GM23248 (cell line): ENCODE data around the gene CTBP2. TPM values are rescaled to one million over a fixed set of nuclear protein-coding genes. Genes with fewer than 3 reads are reported as not detected.
"Not testable (repeated sequence)": the region's sequence is repeated elsewhere in the genome, so short reads cannot be mapped to it uniquely, and the experiment has no call there.

Experiments
- DNase-seq: peaks from one replicate; pipeline ENCODE4 v3.0.0-alpha.2; 2015
- H2AFZ ChIP-seq: fragments of 200-600 bp; sonication (generic); 2 replicates; pipeline ENCODE4 v1.6.1; 2016; ENCODE audit warnings: antibody characterized with exemption
- H3F3A ChIP-seq: fragments of 200-600 bp; sonication (generic); 2 replicates; pipeline ENCODE4 v1.6.1; 2016; ENCODE audit warnings: mild to moderate bottlenecking, antibody characterized with exemption, mixed run types; ENCODE audit not compliant: insufficient read depth
- H3K27ac ChIP-seq: fragments of 200-600 bp; sonication (generic); 2 replicates; pipeline ENCODE4 v1.5.1; 2016; ENCODE audit warnings: mild to moderate bottlenecking
- H3K27me3 ChIP-seq: fragments of 200-600 bp; sonication (generic); replicated peaks from 2 replicates; pipeline ENCODE4 v1.6.1; 2016; ENCODE audit warnings: mild to moderate bottlenecking; ENCODE audit not compliant: insufficient read depth
- H3K36me3 ChIP-seq: fragments of 200-600 bp; sonication (generic); 2 replicates; pipeline ENCODE4 v1.6.1; 2016; ENCODE audit warnings: low read depth, mild to moderate bottlenecking
- H3K4me1 ChIP-seq: fragments of 200-600 bp; sonication (generic); 2 replicates; pipeline ENCODE4 v1.6.1; 2016; ENCODE audit warnings: mild to moderate bottlenecking; ENCODE audit not compliant: insufficient read depth
- H3K4me2 ChIP-seq: fragments of 200-600 bp; sonication (generic); one replicate; pipeline ENCODE4 v1.6.1; 2016; ENCODE audit warnings: mild to moderate bottlenecking; ENCODE audit not compliant: unreplicated experiment
- H3K4me3 ChIP-seq: fragments of 200-600 bp; sonication (generic); 2 replicates; pipeline ENCODE4 v1.5.1; 2016; ENCODE audit warnings: mild to moderate bottlenecking
- H3K79me2 ChIP-seq: fragments of 200-600 bp; sonication (generic); 2 replicates; pipeline ENCODE4 v1.6.1; 2016; ENCODE audit warnings: mild to moderate bottlenecking; ENCODE audit not compliant: insufficient read depth
- H3K9ac ChIP-seq: fragments of 200-600 bp; sonication (generic); 2 replicates; pipeline ENCODE4 v1.6.1; 2016; ENCODE audit warnings: mild to moderate bottlenecking
- H3K9me2 ChIP-seq: fragments of 200-600 bp; sonication (generic); 2 replicates; pipeline ENCODE4 v1.6.1; 2016; ENCODE audit warnings: mixed run types, mild to moderate bottlenecking, moderate library complexity; ENCODE audit not compliant: insufficient read depth
- H3K9me3 ChIP-seq: fragments of 200-600 bp; sonication (generic); one replicate; pipeline ENCODE4 v1.6.1; 2017; ENCODE audit warnings: low read depth
- H4K20me1 ChIP-seq: fragments of 200-600 bp; sonication (generic); 2 replicates; pipeline ENCODE4 v1.6.0; 2016; ENCODE audit not compliant: insufficient read depth
- EZH2 ChIP-seq: fragments of 200-600 bp; sonication (generic); IDR thresholded peaks from 2 replicates; pipeline ENCODE4 v1.6.1; 2018; ENCODE audit warnings: antibody characterized with exemption, mild to moderate bottlenecking; ENCODE audit not compliant: insufficient read depth, poor library complexity, severe bottlenecking
- EZH2phosphoT487 ChIP-seq: fragments of 200-600 bp; sonication (generic); IDR thresholded peaks from 2 replicates; pipeline ENCODE4 v1.6.1; 2018; ENCODE audit warnings: antibody characterized with exemption, moderate library complexity, mild to moderate bottlenecking, low read depth; ENCODE audit not compliant: insufficient read depth
- WGBS, 2 experiments: methylation state at CpG; one replicate each; pipeline ENCODE4 v1.1.6; 2015 to 2017; ENCODE audit warnings: low lambda C conversion rate in 2 of 2, low coverage in 1 of 2; ENCODE audit errors: missing lambda C conversion rate in 2 of 2; 5-methylcytosine and 5-hydroxymethylcytosine counted together
- in situ Hi-C: fragments of 300-500 bp; cut with MboI; formaldehyde crosslinking; loops from 2 replicates; pipeline ENCODE4 v1.15.0; 2020
- polyA plus RNA-seq: library from polyadenylated mRNA; unstranded; fragments of >200 nt; fragmentation: Nextera tagmentation; extraction: Ambion mirVana; gene quantifications from 2 replicates; pipeline ENCODE4 v1.2.1, GENCODE V29; 2016
- total RNA-seq: library from RNA; depleted of rRNA; stranded (reverse); fragments of >200 nt; shearing (Covaris generic); gene quantifications from 2 replicates; pipeline ENCODE4 v1.2.3, GENCODE V29; 2014

The CTBP2 gene
- total and polyA plus RNA-seq, 2 experiments from 2014 or later = 52.0 to 65.5 TPM

DNA sequence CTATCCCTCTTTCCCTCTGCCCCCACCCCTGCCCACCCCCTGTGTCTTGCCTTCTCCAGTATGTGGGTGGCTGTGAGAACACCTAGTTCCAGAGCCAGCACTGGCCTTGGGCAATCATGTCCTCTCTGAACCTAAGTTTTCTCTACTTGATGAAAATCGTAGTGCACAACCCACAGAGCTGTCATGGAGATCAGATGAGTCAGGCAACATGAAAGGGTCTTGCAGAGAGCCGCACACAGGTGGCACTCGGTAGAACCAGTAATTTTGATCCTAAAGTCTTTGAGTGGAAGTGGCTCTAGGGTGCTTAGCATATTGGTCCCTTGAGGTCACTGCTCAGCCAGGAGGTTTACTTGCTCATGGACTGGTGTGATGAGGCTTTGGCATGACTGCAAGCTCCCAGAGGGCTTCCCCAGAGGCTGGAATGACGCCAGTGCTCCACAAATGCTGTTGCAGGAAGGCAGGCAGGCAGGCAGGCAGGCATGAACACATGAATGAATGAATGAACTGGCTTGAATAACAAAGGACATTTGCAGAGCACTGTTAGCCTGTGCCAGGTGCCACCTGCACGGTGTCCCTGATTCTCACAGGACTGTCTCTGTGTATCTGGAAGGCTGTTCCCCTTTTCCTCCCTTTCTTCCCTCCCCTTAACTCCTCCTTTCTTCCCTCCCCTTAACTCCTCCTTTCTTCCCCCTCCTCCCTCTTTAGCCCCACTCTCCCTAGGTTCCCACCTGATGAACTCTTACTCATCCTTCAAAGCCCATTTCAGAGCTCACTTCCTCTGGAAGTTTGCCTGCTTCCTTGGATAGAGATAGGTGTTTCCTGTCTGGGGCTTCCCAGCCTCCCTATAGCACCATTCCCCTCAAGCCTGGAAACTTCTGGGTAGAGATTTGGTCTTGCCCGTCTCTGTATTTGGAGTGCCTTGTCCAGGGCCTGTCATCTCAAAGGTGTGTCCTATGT lies 27.2 kb upstream of the CTBP2 start:
- no peaks in the 10 kb centered on the region for H3K79me2 ChIP-seq
- no peaks in the 10 kb centered on the region for H3K4me1 ChIP-seq
- in situ Hi-C loops = no loop called here
- H3K27ac ChIP-seq = no peak overlapping the region
- no peak overlapping the region for H3K4me3 ChIP-seq
- H3K9ac ChIP-seq = no peak overlapping the region
- no peaks in the 10 kb centered on the region for H3K9me2 ChIP-seq
- no peaks in the 10 kb centered on the region for H3F3A ChIP-seq
- no peaks in the 10 kb centered on the region for H3K9me3 ChIP-seq
- TF ChIP-seq EZH2phosphoT487 (no peak), EZH2 (no peak)
- no peak overlapping the region for H2AFZ ChIP-seq
- 46 to 51% methylated on average over 6 of the region's 6 CpGs for WGBS, 2 experiments
- no peak overlapping the region for H3K4me2 ChIP-seq
- no peak for DNase-seq
- no peaks in the 10 kb centered on the region for H4K20me1 ChIP-seq
- no peaks in the 10 kb centered on the region for H3K36me3 ChIP-seq
- no peaks in the 10 kb centered on the region; the same call in 1 of the 2 replicates for H3K27me3 ChIP-seq

DNA sequence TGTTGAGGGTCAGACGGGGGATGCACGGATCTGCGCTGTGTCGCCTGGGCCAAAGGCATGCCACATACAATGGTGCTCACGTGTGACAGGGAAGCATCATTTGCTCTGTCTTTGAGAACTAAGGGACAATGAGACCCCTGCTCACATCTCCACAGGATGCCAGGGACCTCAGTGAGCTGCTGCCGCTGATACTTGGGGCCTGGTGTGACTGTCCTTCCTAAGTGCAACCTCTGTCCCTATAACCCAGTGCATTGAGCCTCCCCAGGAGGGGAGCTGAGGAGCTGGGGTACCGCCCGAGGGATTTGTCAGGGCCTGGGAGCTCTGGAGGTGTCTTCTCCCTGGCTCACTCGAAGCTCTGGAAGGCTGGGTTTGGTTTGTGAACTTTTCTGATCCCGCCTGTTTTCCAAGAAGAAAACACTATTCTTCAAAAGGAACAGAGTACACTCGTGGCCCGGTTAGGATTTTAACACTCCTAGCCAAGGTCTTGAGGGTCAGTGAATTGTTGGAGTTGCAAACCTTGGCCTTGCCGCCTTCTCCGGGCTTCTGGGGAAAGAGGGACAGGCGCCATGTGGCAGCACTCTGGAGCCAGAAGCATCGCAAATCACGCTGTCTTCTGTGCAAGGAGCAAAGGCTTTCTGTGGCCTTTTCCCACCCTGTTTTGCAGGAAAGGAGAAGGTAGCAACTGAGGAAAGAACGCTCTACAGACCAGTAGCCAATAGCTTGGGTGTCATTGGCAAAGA lies 26.2 kb upstream of the CTBP2 start:
- Histone ChIP-seq H3K36me3 (no peaks in the 10 kb centered on the region), H3K4me2 (no peak overlapping the region), H3K9ac (no peak overlapping the region), H3K4me1 (no peaks in the 10 kb centered on the region), H3F3A (no peaks in the 10 kb centered on the region), H2AFZ (no peak overlapping the region), H3K27me3 (no peaks in the 10 kb centered on the region; the same call in 1 of the 2 replicates), H3K9me2 (no peaks in the 10 kb centered on the region), H3K79me2 (no peaks in the 10 kb centered on the region), H3K27ac (no peak overlapping the region), H3K4me3 (no peak overlapping the region), H3K9me3 (no peaks in the 10 kb centered on the region), H4K20me1 (no peaks in the 10 kb centered on the region)
- 53 to 60% methylated on average over 18 of the region's 18 CpGs for WGBS, 2 experiments
- in situ Hi-C loops = no loop called here
- no peak for DNase-seq
- TF ChIP-seq EZH2 (no peak), EZH2phosphoT487 (no peak)

DNA sequence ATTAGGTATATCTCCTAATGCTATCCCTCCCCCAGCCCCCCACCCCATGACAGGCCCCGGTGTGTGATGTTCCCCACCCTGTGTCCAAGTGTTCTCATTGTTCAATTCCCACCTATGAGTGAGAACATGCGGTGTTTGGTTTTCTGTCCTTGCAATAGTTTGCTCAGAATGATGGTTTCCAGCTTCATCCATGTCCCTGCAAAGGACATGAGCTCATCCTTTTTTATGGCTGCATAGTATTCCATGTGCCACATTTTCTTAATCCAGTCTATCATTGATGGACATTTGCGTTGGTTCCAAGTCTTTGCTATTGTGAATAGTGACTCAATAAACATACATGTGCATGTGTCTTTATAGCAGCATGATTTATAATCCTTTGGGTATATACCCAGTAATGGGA lies 18.7 kb upstream of the CTBP2 start:
- H3K9ac ChIP-seq, H3K9me3 ChIP-seq, H3K4me3 ChIP-seq, H3K4me1 ChIP-seq, H3K27me3 ChIP-seq, H3K4me2 ChIP-seq, H4K20me1 ChIP-seq, H3K27ac ChIP-seq, H3K36me3 ChIP-seq, H3K9me2 ChIP-seq, H2AFZ ChIP-seq, DNase-seq, H3K79me2 ChIP-seq, in situ Hi-C loops, H3F3A ChIP-seq: not testable (repeated sequence)
- 55 to 65% methylated on average over 3 of the region's 3 CpGs for WGBS, 2 experiments

DNA sequence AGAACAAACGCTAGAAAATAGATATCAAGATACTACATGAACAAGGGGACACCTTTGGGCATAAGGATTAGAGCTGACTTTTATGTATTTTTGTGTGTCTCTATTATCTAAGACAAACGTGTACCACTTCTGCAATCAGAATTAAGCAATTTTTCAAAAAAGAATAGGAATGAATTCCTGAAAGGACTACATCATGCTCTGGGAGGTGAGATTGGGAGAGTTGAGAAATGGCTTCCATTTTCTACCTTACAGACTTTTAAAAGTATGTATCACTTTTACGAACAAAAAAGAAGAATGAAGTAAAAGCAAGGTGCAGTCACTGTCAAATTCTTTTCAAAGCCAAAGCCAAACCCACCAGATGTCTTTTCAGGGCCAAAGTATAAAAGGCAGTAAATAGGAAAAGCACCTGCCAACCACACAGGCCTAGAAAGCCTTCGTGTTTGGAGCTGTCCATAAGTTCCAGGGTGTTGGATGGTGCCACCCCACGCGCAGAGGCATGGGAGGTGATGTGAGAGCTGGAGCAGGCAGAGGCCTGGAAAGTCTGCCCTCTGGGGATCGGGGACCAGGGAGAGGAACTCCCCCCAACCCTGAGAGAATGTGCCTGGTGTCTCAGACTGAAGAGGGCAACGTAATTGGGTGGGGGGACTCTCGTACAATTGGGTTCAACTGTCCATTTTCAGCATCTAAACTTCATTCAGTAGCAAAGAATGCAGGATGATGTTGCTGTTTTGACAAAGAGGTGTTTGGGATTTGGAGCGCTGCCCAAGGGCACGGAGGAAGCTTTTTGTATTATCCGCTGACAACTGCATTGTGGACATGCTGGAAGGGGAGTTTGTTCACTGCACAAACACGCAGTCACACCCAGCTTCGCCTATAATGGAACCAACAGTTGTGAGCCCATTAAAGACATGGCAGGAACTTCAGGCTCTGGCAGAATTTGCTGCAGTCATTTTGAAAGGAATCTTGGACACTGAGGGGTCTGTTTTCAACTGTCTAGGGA lies 17.6 kb upstream of the CTBP2 start:
- H3K36me3 ChIP-seq = no peaks in the 10 kb centered on the region
- H3K9me3 ChIP-seq = no peaks in the 10 kb centered on the region
- no peak overlapping the region for H2AFZ ChIP-seq
- no peaks in the 10 kb centered on the region for H3K4me1 ChIP-seq
- no peak overlapping the region for H3K4me3 ChIP-seq
- H3K9me2 ChIP-seq = no peaks in the 10 kb centered on the region
- TF ChIP-seq EZH2phosphoT487 (no peak), EZH2 (no peak)
- H3K27me3 ChIP-seq = peaks cover 11% of the 10 kb centered on the region
- no peaks in the 10 kb centered on the region for H4K20me1 ChIP-seq
- DNase-seq = no peak
- 56 to 64% methylated on average over 14 of the region's 14 CpGs for WGBS, 2 experiments
- H3K27ac ChIP-seq = no peak overlapping the region
- no peaks in the 10 kb centered on the region for H3K79me2 ChIP-seq
- H3K9ac ChIP-seq = no peak overlapping the region
- no peak overlapping the region for H3K4me2 ChIP-seq
- in situ Hi-C loops = no loop called here
- no peaks in the 10 kb centered on the region for H3F3A ChIP-seq
